Measurements from ENCODE around the gene ADCY2.

DNA sequence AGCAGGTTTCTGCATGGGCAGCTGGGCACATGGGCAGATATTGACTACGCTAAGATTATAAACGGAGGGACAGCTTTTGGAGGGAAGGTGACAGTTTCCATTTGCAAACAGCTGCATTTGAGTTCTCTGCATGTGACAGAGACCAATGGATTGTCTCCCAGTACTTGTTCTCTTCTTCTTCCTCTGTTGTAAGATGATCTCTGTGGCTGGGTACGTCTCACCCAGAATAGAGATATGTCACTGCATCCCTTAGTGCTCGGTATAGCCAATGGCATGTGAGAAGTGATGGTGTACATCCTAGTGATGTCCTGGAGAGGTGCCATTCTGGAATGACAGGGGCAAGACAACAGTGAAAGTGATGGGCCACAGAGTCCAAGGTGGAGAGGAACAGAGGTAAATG, 283.7 kb downstream of the ADCY2 start:
- no peak for TF ChIP-seq EZH2phosphoT487 (IDR thresholded peaks at IDR 0.05; ENCODE audit: unreplicated experiment)
- TF ChIP-seq, protein P1, sequence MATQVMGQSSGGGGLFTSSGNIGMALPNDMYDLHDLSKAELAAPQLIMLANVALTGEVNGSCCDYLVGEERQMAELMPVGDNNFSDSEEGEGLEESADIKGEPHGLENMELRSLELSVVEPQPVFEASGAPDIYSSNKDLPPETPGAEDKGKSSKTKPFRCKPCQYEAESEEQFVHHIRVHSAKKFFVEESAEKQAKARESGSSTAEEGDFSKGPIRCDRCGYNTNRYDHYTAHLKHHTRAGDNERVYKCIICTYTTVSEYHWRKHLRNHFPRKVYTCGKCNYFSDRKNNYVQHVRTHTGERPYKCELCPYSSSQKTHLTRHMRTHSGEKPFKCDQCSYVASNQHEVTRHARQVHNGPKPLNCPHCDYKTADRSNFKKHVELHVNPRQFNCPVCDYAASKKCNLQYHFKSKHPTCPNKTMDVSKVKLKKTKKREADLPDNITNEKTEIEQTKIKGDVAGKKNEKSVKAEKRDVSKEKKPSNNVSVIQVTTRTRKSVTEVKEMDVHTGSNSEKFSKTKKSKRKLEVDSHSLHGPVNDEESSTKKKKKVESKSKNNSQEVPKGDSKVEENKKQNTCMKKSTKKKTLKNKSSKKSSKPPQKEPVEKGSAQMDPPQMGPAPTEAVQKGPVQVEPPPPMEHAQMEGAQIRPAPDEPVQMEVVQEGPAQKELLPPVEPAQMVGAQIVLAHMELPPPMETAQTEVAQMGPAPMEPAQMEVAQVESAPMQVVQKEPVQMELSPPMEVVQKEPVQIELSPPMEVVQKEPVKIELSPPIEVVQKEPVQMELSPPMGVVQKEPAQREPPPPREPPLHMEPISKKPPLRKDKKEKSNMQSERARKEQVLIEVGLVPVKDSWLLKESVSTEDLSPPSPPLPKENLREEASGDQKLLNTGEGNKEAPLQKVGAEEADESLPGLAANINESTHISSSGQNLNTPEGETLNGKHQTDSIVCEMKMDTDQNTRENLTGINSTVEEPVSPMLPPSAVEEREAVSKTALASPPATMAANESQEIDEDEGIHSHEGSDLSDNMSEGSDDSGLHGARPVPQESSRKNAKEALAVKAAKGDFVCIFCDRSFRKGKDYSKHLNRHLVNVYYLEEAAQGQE (IDR thresholded peaks at IDR 0.05; ENCODE audit: unreplicated experiment): no peak
- TF ChIP-seq, protein P2, sequence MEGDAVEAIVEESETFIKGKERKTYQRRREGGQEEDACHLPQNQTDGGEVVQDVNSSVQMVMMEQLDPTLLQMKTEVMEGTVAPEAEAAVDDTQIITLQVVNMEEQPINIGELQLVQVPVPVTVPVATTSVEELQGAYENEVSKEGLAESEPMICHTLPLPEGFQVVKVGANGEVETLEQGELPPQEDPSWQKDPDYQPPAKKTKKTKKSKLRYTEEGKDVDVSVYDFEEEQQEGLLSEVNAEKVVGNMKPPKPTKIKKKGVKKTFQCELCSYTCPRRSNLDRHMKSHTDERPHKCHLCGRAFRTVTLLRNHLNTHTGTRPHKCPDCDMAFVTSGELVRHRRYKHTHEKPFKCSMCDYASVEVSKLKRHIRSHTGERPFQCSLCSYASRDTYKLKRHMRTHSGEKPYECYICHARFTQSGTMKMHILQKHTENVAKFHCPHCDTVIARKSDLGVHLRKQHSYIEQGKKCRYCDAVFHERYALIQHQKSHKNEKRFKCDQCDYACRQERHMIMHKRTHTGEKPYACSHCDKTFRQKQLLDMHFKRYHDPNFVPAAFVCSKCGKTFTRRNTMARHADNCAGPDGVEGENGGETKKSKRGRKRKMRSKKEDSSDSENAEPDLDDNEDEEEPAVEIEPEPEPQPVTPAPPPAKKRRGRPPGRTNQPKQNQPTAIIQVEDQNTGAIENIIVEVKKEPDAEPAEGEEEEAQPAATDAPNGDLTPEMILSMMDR (conservative IDR thresholded peaks at IDR 0.05; ENCODE audit: low read depth in 2 of 2): no peak
- no peak for TF ChIP-seq POLR2AphosphoS5 (IDR thresholded peaks at IDR 0.05; ENCODE audit: low read depth)
- no peak for TF ChIP-seq EZH2 (IDR thresholded peaks at IDR 0.05; ENCODE audit: low read depth, unreplicated experiment)
- TF ChIP-seq, protein P3, sequence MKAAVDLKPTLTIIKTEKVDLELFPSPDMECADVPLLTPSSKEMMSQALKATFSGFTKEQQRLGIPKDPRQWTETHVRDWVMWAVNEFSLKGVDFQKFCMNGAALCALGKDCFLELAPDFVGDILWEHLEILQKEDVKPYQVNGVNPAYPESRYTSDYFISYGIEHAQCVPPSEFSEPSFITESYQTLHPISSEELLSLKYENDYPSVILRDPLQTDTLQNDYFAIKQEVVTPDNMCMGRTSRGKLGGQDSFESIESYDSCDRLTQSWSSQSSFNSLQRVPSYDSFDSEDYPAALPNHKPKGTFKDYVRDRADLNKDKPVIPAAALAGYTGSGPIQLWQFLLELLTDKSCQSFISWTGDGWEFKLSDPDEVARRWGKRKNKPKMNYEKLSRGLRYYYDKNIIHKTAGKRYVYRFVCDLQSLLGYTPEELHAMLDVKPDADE (IDR thresholded peaks at IDR 0.05): no peak
- no peak for TF ChIP-seq NANOG (IDR thresholded peaks at IDR 0.05; ENCODE audit: borderline replicate concordance)
- no peak for TF ChIP-seq CREB1 (CRISPR knock-in tag; IDR thresholded peaks at IDR 0.05; ENCODE audit: low read depth)
- no peak for TF ChIP-seq ZNF331 (CRISPR knock-in tag; IDR thresholded peaks at IDR 0.05; ENCODE audit: low read depth)
- TF ChIP-seq ZNF114 (CRISPR knock-in tag; IDR thresholded peaks at IDR 0.05): no peak

All from GM23338 (cell line).